ENCODE results near the gene PCSK5. TPM values are rescaled to one million over a fixed set of nuclear protein-coding genes. Genes with fewer than 3 reads are reported as not detected.

PCSK5 gene
- polyA plus RNA-seq, 3 donors, result 4.8 to 13.0 (median 7.1) TPM

GRCh38 chr9:76321195-76321828 lies 430.8 kb downstream of the PCSK5 start:
- TF ChIP-seq, protein P1, sequence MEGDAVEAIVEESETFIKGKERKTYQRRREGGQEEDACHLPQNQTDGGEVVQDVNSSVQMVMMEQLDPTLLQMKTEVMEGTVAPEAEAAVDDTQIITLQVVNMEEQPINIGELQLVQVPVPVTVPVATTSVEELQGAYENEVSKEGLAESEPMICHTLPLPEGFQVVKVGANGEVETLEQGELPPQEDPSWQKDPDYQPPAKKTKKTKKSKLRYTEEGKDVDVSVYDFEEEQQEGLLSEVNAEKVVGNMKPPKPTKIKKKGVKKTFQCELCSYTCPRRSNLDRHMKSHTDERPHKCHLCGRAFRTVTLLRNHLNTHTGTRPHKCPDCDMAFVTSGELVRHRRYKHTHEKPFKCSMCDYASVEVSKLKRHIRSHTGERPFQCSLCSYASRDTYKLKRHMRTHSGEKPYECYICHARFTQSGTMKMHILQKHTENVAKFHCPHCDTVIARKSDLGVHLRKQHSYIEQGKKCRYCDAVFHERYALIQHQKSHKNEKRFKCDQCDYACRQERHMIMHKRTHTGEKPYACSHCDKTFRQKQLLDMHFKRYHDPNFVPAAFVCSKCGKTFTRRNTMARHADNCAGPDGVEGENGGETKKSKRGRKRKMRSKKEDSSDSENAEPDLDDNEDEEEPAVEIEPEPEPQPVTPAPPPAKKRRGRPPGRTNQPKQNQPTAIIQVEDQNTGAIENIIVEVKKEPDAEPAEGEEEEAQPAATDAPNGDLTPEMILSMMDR (IDR thresholded peaks at IDR 0.05), result no peak
- Mint-ChIP-seq H3K9me3 (peaks cover 0 to 7% (median 0%) of the 10 kb centered on the region in 7 donors), H3K36me3 (no peaks in the 10 kb centered on the region), H3K27ac (no peak overlapping the region), H3K4me3 (peak overlapping the region in 1 of 2 donors; percentile 31), H3K27me3 (ENCODE audit: low read depth in 3 of 3) (peaks cover 1 to 4% (median 4%) of the 10 kb centered on the region in 3 donors), H3K4me1 (peaks cover 15% of the 10 kb centered on the region)
- Histone ChIP-seq H3K9ac (ENCODE audit: insufficient read depth, low read length, poor library complexity, severe bottlenecking) (no peak overlapping the region), H3K4me2 (replicated peaks; ENCODE audit: extremely low read depth, low read length, poor library complexity, severe bottlenecking) (no peak overlapping the region), H3K4me1 (ENCODE audit: control insufficient read depth in 1 of 2, insufficient read depth in 2 of 2, low read length in 2 of 2) (peaks cover 4% of the 10 kb centered on the region in 2 donors), H3K9me3 (replicated peaks in 1 of 2; ENCODE audit: control insufficient read depth in 1 of 2, insufficient read depth in 1 of 2, low read length in 2 of 2) (no peaks in the 10 kb centered on the region), H3K36me3 (replicated peaks in 1 of 2; ENCODE audit: control insufficient read depth in 1 of 2, insufficient read depth in 2 of 2, low read length in 2 of 2) (no peaks in the 10 kb centered on the region), H4K20me1 (ENCODE audit: insufficient read depth, low read length) (no peaks in the 10 kb centered on the region), H3K79me2 (ENCODE audit: insufficient read depth, low read length) (no peaks in the 10 kb centered on the region), H3K27ac (ENCODE audit: low read depth in 1 of 2, low read length in 2 of 2) (no peak overlapping the region), H3K27me3 (ENCODE audit: control insufficient read depth in 2 of 2, insufficient read depth in 2 of 2, low read length in 2 of 2) (no peaks in the 10 kb centered on the region), H3K4me3 (replicated peaks in 1 of 3; ENCODE audit: low read depth in 2 of 3, low read length in 3 of 3) (no peak overlapping the region), H2AFZ (ENCODE audit: insufficient read depth, low read depth, low read length, poor library complexity, severe bottlenecking) (no peak overlapping the region)
- intact Hi-C loops (cut with micrococcal nuclease), result no loop called here
- 12% methylated on average over 8 of the region's 9 CpGs for WGBS (ENCODE audit: insufficient coverage)
- no peak for DNase-seq

- no peak overlapping the region for H3K27ac Mint-ChIP-seq
- H3K4me3 ChIP-seq (replicated peaks in 1 of 3; ENCODE audit: low read depth in 2 of 3, low read length in 3 of 3), result no peak overlapping the region
- peaks cover 1 to 4% (median 4%) of the 10 kb centered on the region in 3 donors for H3K27me3 Mint-ChIP-seq (ENCODE audit: low read depth in 3 of 3)
- no peak overlapping the region for H3K9ac ChIP-seq (ENCODE audit: insufficient read depth, low read length, poor library complexity, severe bottlenecking)
- no peak overlapping the region for H3K4me2 ChIP-seq (replicated peaks; ENCODE audit: extremely low read depth, low read length, poor library complexity, severe bottlenecking)
- intact Hi-C loops (cut with micrococcal nuclease), result no loop called here
- no peak for DNase-seq
- no peaks in the 10 kb centered on the region for H3K27me3 ChIP-seq (ENCODE audit: control insufficient read depth in 2 of 2, insufficient read depth in 2 of 2, low read length in 2 of 2)
- no peaks in the 10 kb centered on the region for H3K36me3 ChIP-seq (replicated peaks in 1 of 2; ENCODE audit: control insufficient read depth in 1 of 2, insufficient read depth in 2 of 2, low read length in 2 of 2)
- H3K27ac ChIP-seq (ENCODE audit: low read depth in 1 of 2, low read length in 2 of 2), result no peak overlapping the region
- 74% methylated on average over 9 of the region's 10 CpGs for WGBS (ENCODE audit: insufficient coverage)
- H4K20me1 ChIP-seq (ENCODE audit: insufficient read depth, low read length), result no peaks in the 10 kb centered on the region
- no peaks in the 10 kb centered on the region for H3K79me2 ChIP-seq (ENCODE audit: insufficient read depth, low read length)
- no peaks in the 10 kb centered on the region for H3K36me3 Mint-ChIP-seq
- peaks cover 0 to 8% (median 0%) of the 10 kb centered on the region in 7 donors for H3K9me3 Mint-ChIP-seq
- TF ChIP-seq, protein P1 (IDR thresholded peaks at IDR 0.05), result no peak
- H3K4me1 ChIP-seq (ENCODE audit: control insufficient read depth in 1 of 2, insufficient read depth in 2 of 2, low read length in 2 of 2), result peaks cover 4% of the 10 kb centered on the region in 2 donors
- H3K4me1 Mint-ChIP-seq, result peaks cover 15% of the 10 kb centered on the region
- no peaks in the 10 kb centered on the region for H3K9me3 ChIP-seq (replicated peaks in 1 of 2; ENCODE audit: control insufficient read depth in 1 of 2, insufficient read depth in 1 of 2, low read length in 2 of 2)
- no peak overlapping the region for H2AFZ ChIP-seq (ENCODE audit: insufficient read depth, low read depth, low read length, poor library complexity, severe bottlenecking)
- H3K4me3 Mint-ChIP-seq, result no peak overlapping the region
Observed at GRCh38 chr9:76322810-76323209, 432.3 kb downstream of the PCSK5 start.
